ENCODE data around the gene APBB1IP. TPM values are rescaled to one million over a fixed set of nuclear protein-coding genes. Genes with fewer than 3 reads are reported as not detected.

APBB1IP gene
- total and polyA plus RNA-seq, 2 of the 8 experiments (the other 6 are each of a cell fraction or from before 2014, with no cell fraction given), result 0.05 TPM; not detected in 1

GRCh38 chr10:26499426-26499825 is 61.3 kb downstream of the APBB1IP start:
- no peak overlapping the region for H3K4me2 ChIP-seq (ENCODE audit: insufficient read depth in 1 of 2, low read depth in 2 of 2, low read length in 2 of 2)
- no peak overlapping the region for H2BK12ac ChIP-seq (ENCODE audit: low read depth, low read length)
- FAIRE-seq (no peak), DNase-seq (ENCODE audit: low read depth in 1 of 2, low spot score in 2 of 2) (no peak)
- no peak for TF ChIP-seq CTCF (IDR thresholded peaks at IDR 0.05; ENCODE audit: control extremely low read depth in 1 of 3, insufficient read depth in 1 of 3, low read depth in 1 of 3, low read length in 3 of 3)
- TF ChIP-seq SIN3A (conservative IDR thresholded peaks at IDR 0.05 in 1 of 2, IDR thresholded peaks at IDR 0.05 in 1 of 2; ENCODE audit: low read depth in 1 of 2, low read length in 2 of 2), result no peak
- no peak overlapping the region for H2AK5ac ChIP-seq (ENCODE audit: low read depth, low read length)
- H3K23ac ChIP-seq (ENCODE audit: insufficient read length), result no peak overlapping the region
- no peaks in the 10 kb centered on the region for H3K4me1 ChIP-seq (replicated peaks in 1 of 4; ENCODE audit: control insufficient read depth in 3 of 4, insufficient read depth in 4 of 4, low read length in 3 of 4)
- no peak overlapping the region for H2BK15ac ChIP-seq (ENCODE audit: low read length)
- CTCF ChIA-PET (ENCODE audit: partially characterized antibody), result interaction anchor here (0.7 kb wide), 1 partner anchor 21 kb away, joined by 4 read pairs; no protein-coding TSS in a partner anchor
- no peak overlapping the region for H2BK120ac ChIP-seq (replicated peaks; ENCODE audit: low read depth, low read length)
- H3K27ac ChIP-seq (ENCODE audit: low read depth, low read length), result no peak overlapping the region
- no peaks in the 10 kb centered on the region for H3K23me2 ChIP-seq (ENCODE audit: low read depth, low read length)
- H3K4ac ChIP-seq (replicated peaks; ENCODE audit: insufficient read length, low read depth, low read length), result no peak overlapping the region
- H2BK5ac ChIP-seq (ENCODE audit: low read depth, low read length), result no peak overlapping the region
- no peak overlapping the region for H3K4me3 ChIP-seq (ENCODE audit: extremely low read depth in 1 of 4, insufficient read depth in 2 of 4, low read depth in 3 of 4, low read length in 4 of 4)
- no peak overlapping the region for H4K5ac ChIP-seq (ENCODE audit: insufficient read length, low read depth, low read length)
- H2BK20ac ChIP-seq (ENCODE audit: low read length), result no peak overlapping the region
- H3K18ac ChIP-seq (ENCODE audit: extremely low read depth, low read length), result no peak overlapping the region
- no peaks in the 10 kb centered on the region for H3K79me1 ChIP-seq (ENCODE audit: low read depth, low read length)
- H4K20me1 ChIP-seq (replicated peaks in 1 of 2; ENCODE audit: control insufficient read depth in 1 of 2, insufficient read depth in 2 of 2, low read length in 2 of 2), result no peaks in the 10 kb centered on the region
- H3K9ac ChIP-seq (replicated peaks in 1 of 4; ENCODE audit: extremely low read depth in 1 of 4, low read depth in 3 of 4, low read length in 3 of 4), result no peak overlapping the region
- H4K8ac ChIP-seq (ENCODE audit: extremely low read depth, insufficient read depth, low read length), result no peak overlapping the region
- H3K27me3 ChIP-seq (replicated peaks in 1 of 4; ENCODE audit: control insufficient read depth in 3 of 4, extremely low read depth in 1 of 4, insufficient read depth in 3 of 4, low read length in 3 of 4), result no peaks in the 10 kb centered on the region
- H4K91ac ChIP-seq (replicated peaks; ENCODE audit: insufficient read length, low read length), result no peak overlapping the region
- no peak overlapping the region for H3K14ac ChIP-seq (ENCODE audit: insufficient read length)
- POLR2A ChIA-PET (ENCODE audit: partially characterized antibody), result no interaction called here
- H3K9me3 ChIP-seq (ENCODE audit: insufficient read depth in 2 of 2, low read depth in 1 of 2, low read length in 1 of 2), result no peaks in the 10 kb centered on the region
- no peaks in the 10 kb centered on the region for H3K36me3 ChIP-seq (ENCODE audit: control insufficient read depth in 2 of 4, insufficient read depth in 4 of 4, low read length in 3 of 4)
- H2AFZ ChIP-seq (ENCODE audit: low read length), result no peak overlapping the region
- H3K56ac ChIP-seq (replicated peaks; ENCODE audit: insufficient read length, low read depth, low read length), result no peak overlapping the region
- no peaks in the 10 kb centered on the region for H3K79me2 ChIP-seq (ENCODE audit: control insufficient read depth in 1 of 2, insufficient read depth in 2 of 2, low read length in 2 of 2)

All from H1 (cell line).